ENCODE measurements around the gene COP1. TPM values are rescaled to one million over a fixed set of nuclear protein-coding genes. Genes with fewer than 3 reads are reported as not detected.

Gene COP1
- total and polyA plus RNA-seq, 2 of the 4 experiments (the other 2 are of a cell fraction) = 17.8 to 35.0 TPM

DNA sequence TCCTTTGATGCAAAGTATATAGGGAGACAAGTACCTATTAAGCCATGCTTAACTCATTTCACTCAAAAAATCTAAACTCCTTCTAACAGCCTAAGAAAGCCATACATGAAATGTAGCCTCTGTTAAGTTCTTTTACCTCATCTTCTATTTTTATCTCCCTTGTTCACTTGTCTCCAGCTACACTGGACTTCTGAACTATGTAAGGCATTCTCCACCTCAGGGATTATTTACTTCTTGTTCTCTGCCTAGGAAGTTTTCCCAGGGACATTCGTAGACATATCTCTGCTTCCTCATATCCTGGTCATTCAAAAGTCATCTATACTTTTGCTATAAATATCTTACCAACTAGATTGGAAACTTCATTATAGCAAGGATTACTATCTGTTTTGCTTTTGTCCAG lies 96.9 kb downstream of the COP1 start:
- WGBS, 2 experiments (ENCODE audit: extremely low coverage in 2 of 2, insufficient read length in 1 of 2) = no CpG with 5 or more reads among the region's 1 CpG
- H3K4me3 ChIP-seq (ENCODE audit: insufficient read depth, low read depth, low read length) = no peak overlapping the region
- peaks cover 10 to 14% of the 10 kb centered on the region in 2 experiments; a peak in 2 of 4 replicates for H3K79me1 ChIP-seq (ENCODE audit: low read depth in 1 of 2, low read length in 2 of 2)
- in situ Hi-C loops (cut with MboI; ENCODE audit: low sequenced_read_pairs) (no loop called here), dilution Hi-C loops (cut with HindIII; ENCODE audit: low sequenced_read_pairs, unreplicated experiment) (no loop called here), intact Hi-C loops (cut with micrococcal nuclease) (no loop called here)
- H3K4me2 ChIP-seq (ENCODE audit: low read depth, low read length) = peak overlapping the region; percentile 40; the same call in 1 of the 2 replicates
- no peak overlapping the region for H4K8ac ChIP-seq (ENCODE audit: low read depth in 2 of 2, low read length in 2 of 2)
- H3K14ac ChIP-seq (replicated peaks; ENCODE audit: low read depth, low read length) = no peak overlapping the region
- H2BK5ac ChIP-seq (ENCODE audit: low read depth, low read length, poor library complexity, severe bottlenecking) = peak overlapping the region; percentile 59
- no peaks in the 10 kb centered on the region for H3K9me3 ChIP-seq (ENCODE audit: control insufficient read depth, insufficient read depth, low read length)
- DNase-seq = peak; percentile 83
- no peak overlapping the region for H3K4ac ChIP-seq (ENCODE audit: low read depth, low read length)
- peak; percentile 82 for ATAC-seq (ENCODE audit: low read depth)
- ChIA-PET CTCF (no interaction called here), POLR2A (ENCODE audit: unreplicated experiment) (no interaction called here)
- H2BK15ac ChIP-seq (ENCODE audit: low read depth, low read length) = no peak overlapping the region
- no peak for TF ChIP-seq RAD21 (IDR thresholded peaks at IDR 0.05; ENCODE audit: low read length)
- no peak for TF ChIP-seq FOS (IDR thresholded peaks at IDR 0.05; ENCODE audit: low read depth, low read length)
- TF ChIP-seq, protein P1, sequence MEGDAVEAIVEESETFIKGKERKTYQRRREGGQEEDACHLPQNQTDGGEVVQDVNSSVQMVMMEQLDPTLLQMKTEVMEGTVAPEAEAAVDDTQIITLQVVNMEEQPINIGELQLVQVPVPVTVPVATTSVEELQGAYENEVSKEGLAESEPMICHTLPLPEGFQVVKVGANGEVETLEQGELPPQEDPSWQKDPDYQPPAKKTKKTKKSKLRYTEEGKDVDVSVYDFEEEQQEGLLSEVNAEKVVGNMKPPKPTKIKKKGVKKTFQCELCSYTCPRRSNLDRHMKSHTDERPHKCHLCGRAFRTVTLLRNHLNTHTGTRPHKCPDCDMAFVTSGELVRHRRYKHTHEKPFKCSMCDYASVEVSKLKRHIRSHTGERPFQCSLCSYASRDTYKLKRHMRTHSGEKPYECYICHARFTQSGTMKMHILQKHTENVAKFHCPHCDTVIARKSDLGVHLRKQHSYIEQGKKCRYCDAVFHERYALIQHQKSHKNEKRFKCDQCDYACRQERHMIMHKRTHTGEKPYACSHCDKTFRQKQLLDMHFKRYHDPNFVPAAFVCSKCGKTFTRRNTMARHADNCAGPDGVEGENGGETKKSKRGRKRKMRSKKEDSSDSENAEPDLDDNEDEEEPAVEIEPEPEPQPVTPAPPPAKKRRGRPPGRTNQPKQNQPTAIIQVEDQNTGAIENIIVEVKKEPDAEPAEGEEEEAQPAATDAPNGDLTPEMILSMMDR (conservative IDR thresholded peaks at IDR 0.05; ENCODE audit: low read depth, low read length) = no peak
- no peak overlapping the region for H3K23ac ChIP-seq (ENCODE audit: low read depth, low read length)
- no peaks in the 10 kb centered on the region for H4K20me1 ChIP-seq (ENCODE audit: insufficient read depth, low read length)
- no peak overlapping the region for H3K9ac ChIP-seq (ENCODE audit: low read depth, low read length)
- peak overlapping the region; percentile 29; the same call in 1 of the 2 replicates for H3K27ac ChIP-seq (ENCODE audit: insufficient read depth, low read length)
- no peaks in the 10 kb centered on the region for H3K9me1 ChIP-seq (ENCODE audit: insufficient read depth, low read length)
- no peak overlapping the region for H2AK9ac ChIP-seq (replicated peaks; ENCODE audit: low read depth, low read length, poor library complexity)
- peaks cover 4% of the 10 kb centered on the region for H3K36me3 ChIP-seq (ENCODE audit: control insufficient read depth, insufficient read depth, low read length)
- H3K56ac ChIP-seq (ENCODE audit: extremely low read depth, insufficient read depth, low read length) = no peak overlapping the region
- H2BK120ac ChIP-seq (ENCODE audit: low read depth, low read length) = no peak overlapping the region
- H3K18ac ChIP-seq (ENCODE audit: low read depth, low read length) = no peak overlapping the region; the same call in 1 of the 2 replicates
- no peaks in the 10 kb centered on the region for H3K27me3 ChIP-seq (ENCODE audit: control insufficient read depth, insufficient read depth, low read length)
- no peak overlapping the region for H4K5ac ChIP-seq (ENCODE audit: low read depth, low read length)
- no peak overlapping the region for H2BK20ac ChIP-seq (ENCODE audit: low read depth, low read length)
- no TSS peak for BruUV-seq (replicated peaks)
- H2AFZ ChIP-seq (replicated peaks; ENCODE audit: low read length, poor library complexity) = no peak overlapping the region
- H3K4me1 ChIP-seq (ENCODE audit: control insufficient read depth, insufficient read depth, low read length) = peaks cover 2% of the 10 kb centered on the region; the same call in 1 of the 2 replicates
- no peak overlapping the region for H4K91ac ChIP-seq (ENCODE audit: insufficient read depth, low read depth, low read length)
- no peak overlapping the region for H2AK5ac ChIP-seq (ENCODE audit: low read depth, low read length)

Data from IMR-90 (cell line).